Stimulated activated CD4-positive, alpha-beta T cell treated with anti-CD3 and anti-CD28 coated beads, Interleukin-15, amount 100 ng/mL, for 1 hour (primary cell): Measurements from ENCODE around the gene STAG1.
"Not testable (repeated sequence)": the region's sequence is repeated elsewhere in the genome, so short reads cannot be mapped to it uniquely, and the experiment has no call there.

Source experiments
- DNase-seq, 2 donors: peaks; one replicate each; pipeline ENCODE4 v3.0.0-alpha.2; 2020; ENCODE audit warnings: low read depth in 1 of 2, low spot score in 1 of 2

STAG1 gene

GRCh38 chr3:136336329-136337100 is 415.7 kb downstream of the STAG1 start:
- DNase-seq, result no peak

GRCh38 chr3:136334726-136335125 is 417.5 kb downstream of the STAG1 start:
- not testable (repeated sequence) for DNase-seq

GRCh38 chr3:136334209-136334608 is 418.0 kb downstream of the STAG1 start:
- no peak for DNase-seq

- DNase-seq, result no peak
Measured at GRCh38 chr3:136332776-136333175, 419.4 kb downstream of the STAG1 start.

GRCh38 chr3:136332302-136332701 is 419.9 kb downstream of the STAG1 start:
- no peak for DNase-seq

GRCh38 chr3:136330900-136331299 is 421.3 kb downstream of the STAG1 start:
- DNase-seq, result no peak

GRCh38 chr3:136329593-136329992 is 422.6 kb downstream of the STAG1 start:
- DNase-seq, result no peak

- no peak for DNase-seq
Measured at GRCh38 chr3:136327671-136328070, 424.5 kb downstream of the STAG1 start.

- DNase-seq, result no peak
Measured at GRCh38 chr3:136326316-136326715, 425.9 kb downstream of the STAG1 start.

- no peak for DNase-seq
Measured at GRCh38 chr3:136311968-136312367, 440.2 kb downstream of the STAG1 start.

- DNase-seq, result no peak
Measured at GRCh38 chr3:136311261-136311660, 440.9 kb downstream of the STAG1 start.

- DNase-seq, result no peak
Measured at GRCh38 chr3:136305879-136306278, 446.3 kb downstream of the STAG1 start.

- DNase-seq, result no peak
Measured at GRCh38 chr3:136300444-136300843, 451.7 kb downstream of the STAG1 start.

GRCh38 chr3:136297826-136298225 is 454.4 kb downstream of the STAG1 start:
- DNase-seq, result no peak

GRCh38 chr3:136296960-136297359 is 455.2 kb downstream of the STAG1 start:
- no peak for DNase-seq

GRCh38 chr3:136294176-136294575 is 458.0 kb downstream of the STAG1 start:
- no peak for DNase-seq

- no peak for DNase-seq
Measured at GRCh38 chr3:136293279-136293678, 458.9 kb downstream of the STAG1 start.

- no peak for DNase-seq
Measured at GRCh38 chr3:136292500-136292899, 459.7 kb downstream of the STAG1 start.

- DNase-seq, result no peak
Measured at GRCh38 chr3:136291302-136291701, 460.9 kb downstream of the STAG1 start.
